Gastrocnemius medialis (tissue), 4 donors: ENCODE results near the gene NCF4.

Experiments
- CTCF ChIP-seq, 5 experiments: fragments of 450-650 bp in 3 of 5; fragments of 200-600 bp in 2 of 5; sonication (generic) in 2 of 5; IDR thresholded peaks in 4 of 5; conservative IDR thresholded peaks in 1 of 5; 1 replicate in 4 of 5; 2 replicates in 1 of 5; pipeline ENCODE4 v1.5.1; 2016 to 2019; ENCODE audit warnings: antibody characterized with exemption in 5 of 5, mild to moderate bottlenecking in 3 of 5, moderate library complexity in 3 of 5
- POLR2A ChIP-seq, 2 donors: fragments of 450-650 bp; IDR thresholded peaks; one replicate each; pipeline ENCODE4 v1.6.1; 2017; ENCODE audit warnings: antibody characterized with exemption in 2 of 2, mild to moderate bottlenecking in 2 of 2, moderate library complexity in 2 of 2

DNA sequence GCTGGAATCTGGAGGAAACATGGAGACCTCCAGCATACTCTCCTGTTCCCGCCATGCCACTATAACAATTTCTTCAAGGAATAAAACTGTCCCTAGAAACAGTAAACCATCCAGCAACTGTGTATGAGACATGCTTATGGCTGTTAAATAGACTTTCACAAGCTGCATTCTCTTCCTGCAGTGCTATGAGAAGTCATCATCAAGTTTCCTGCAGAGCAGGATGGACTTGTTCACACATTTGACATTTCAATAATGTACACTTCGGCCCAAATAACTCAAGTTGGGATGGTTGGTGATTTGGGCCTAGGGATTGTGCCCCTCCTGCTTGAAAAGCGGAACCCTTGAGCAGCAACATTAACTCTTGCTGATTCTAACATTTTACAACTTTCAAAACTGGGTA is 32.5 kb downstream of the NCF4 start:
- TF ChIP-seq CTCF (IDR thresholded peaks at IDR 0.05 in 4 of 5, conservative IDR thresholded peaks at IDR 0.05 in 1 of 5), result no peak
- TF ChIP-seq POLR2A (IDR thresholded peaks at IDR 0.05), result no peak
